GM18499 (cell line): ENCODE data around the gene TMEM179B.

ENCODE experiments used
- ATAC-seq: cut with Tn5 transposase; IDR thresholded peaks from one replicate; pipeline ENCODE4 v1.9.1; 2021; ENCODE audit warnings: moderate number of reproducible peaks; ENCODE audit not compliant: insufficient read depth, unreplicated experiment

The TMEM179B gene

DNA sequence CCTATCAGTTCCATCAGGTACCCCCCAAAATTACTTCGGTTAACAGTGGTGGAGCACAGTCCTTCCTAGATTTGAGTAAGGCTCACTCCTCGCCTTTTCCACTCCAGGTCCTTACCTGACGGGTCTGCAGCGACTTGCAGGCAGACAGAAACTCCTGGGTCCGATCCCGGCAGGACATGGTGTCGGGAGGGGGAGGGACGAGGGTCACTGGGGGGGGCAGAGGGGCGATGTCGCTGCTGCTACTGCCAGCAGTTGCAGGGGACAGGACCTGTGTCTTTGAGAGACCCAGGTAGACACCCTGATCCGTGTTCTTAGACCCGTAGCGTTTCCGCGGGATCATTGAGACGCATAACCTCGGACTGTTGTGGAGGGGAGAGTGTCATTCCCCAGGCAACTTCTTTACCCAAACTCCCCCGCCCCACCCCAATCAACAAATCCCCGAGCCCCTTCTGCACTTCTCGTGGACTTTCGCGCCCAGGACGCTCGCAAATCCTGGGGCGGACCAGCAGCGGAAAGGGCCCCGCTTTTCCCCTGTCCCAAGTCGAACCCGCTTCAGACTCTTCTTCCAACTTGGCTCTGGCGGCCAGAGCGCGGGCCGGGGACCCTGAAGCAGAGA lies 43.8 kb downstream of the TMEM179B start:
- ATAC-seq = peak; percentile 3

DNA sequence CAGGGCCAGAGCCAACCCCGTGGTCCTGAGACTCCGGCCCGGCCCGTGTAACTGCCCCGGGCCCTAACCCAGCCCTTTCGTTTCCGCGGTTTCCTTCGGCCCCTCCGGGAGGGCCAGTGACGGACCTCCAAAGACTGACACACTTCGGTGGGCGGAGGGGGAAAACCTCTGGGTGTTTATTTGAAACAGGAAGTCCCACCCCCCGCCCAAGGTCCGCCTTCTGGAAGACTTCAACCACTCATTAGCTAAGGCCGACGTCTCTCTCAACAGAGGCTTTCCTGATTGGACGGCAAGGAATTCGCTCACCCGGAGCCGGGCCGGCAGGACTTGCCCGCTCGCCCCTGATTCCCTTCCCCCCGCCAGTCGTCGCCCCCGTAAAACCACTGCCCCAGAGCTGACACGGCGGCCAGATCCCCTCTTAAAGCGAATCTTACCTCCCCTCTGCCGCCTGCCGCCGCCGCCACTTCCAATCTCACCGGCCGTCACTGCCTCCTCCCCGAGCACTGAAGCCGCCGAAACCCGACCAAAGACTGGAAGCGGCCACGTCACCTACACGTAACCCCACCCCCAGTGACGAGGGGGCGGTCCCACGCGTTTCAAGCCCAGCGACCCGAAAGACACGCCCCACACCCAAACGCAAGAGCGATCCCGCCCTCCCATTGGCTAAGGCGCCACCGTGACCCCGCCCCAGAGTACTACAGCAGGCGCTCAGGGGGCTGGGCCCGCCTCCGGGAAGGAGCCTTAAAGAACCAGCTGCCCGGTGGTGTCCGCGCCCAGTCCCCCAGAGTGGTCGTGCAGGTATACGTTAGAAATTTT lies 44.5 kb downstream of the TMEM179B start, which contains the start of gene STX5:
TSS of gene STX5 (minus strand) at position 532 of the 816 bp plus-strand sequence. CDS start 808 bp downstream, outside the sequence.
- peak; percentile 56 for ATAC-seq

DNA sequence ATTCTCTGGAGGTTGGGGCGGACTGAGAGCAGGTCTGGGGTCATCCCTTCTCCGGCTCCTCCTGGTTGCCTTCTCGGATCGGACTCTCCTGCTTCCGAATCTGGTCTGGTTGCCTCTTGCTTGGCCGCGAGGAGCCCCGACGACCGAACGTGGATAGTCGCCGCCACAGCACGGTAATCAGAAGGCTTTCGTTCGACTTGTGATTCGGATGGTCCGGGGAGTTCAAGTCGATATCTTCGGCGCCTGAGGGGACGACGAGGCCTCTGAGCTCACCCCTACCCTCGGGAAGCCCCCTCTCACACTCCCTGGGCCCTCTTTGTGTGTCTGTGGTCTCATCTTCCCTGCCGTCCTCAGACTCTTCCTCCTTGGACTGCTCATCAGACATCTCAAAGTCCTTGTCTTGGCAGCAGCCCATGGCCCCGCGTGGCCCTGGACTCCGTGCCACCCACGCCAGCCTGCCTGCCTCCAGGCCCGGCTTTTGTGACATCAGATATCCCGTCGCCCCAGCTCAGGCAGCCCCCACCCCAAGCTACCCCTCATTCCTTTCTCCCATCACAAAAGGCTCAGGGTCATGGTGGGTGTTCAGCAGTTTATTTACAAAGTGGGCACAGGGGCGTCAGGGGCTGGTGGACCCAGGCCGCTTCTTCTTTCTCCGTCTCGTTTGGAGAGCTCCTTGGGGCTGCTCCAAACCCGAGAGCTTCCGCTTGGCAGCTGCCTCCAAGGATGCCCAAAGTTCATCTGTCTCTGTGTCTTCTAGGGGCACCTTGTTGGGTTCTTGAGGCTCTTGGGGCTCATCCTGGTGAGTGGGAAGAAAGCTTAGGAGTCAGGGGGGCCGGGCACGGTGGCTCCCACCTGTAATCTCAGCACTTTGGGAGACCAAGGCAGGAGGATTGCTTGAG lies 45.4 kb downstream of the TMEM179B start, which contains the start of gene TEX54:
TSS of gene TEX54 (minus strand) at position 506 of the 899 bp plus-strand sequence.
- ATAC-seq = no peak

DNA sequence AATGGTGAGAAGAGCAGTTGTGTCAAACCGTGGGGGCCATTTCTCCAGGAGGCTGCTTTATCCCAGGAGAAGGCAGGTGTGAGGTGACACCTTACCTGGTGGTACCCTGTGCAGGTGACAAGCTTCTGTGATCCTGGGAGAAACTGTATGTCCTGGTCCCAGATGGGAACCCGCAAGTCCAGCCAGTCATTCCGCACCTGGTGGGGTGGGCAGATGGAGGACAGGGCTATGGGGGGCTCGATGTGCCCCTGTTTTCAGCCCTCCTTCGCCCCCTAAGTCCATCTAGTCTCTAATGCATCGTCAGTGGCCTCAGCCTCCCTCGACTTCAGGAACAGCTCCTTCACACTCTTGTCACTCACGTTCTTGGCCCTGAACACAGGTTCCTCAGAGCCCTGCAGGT lies 48.1 kb downstream of the TMEM179B start:
- no peak for ATAC-seq

DNA sequence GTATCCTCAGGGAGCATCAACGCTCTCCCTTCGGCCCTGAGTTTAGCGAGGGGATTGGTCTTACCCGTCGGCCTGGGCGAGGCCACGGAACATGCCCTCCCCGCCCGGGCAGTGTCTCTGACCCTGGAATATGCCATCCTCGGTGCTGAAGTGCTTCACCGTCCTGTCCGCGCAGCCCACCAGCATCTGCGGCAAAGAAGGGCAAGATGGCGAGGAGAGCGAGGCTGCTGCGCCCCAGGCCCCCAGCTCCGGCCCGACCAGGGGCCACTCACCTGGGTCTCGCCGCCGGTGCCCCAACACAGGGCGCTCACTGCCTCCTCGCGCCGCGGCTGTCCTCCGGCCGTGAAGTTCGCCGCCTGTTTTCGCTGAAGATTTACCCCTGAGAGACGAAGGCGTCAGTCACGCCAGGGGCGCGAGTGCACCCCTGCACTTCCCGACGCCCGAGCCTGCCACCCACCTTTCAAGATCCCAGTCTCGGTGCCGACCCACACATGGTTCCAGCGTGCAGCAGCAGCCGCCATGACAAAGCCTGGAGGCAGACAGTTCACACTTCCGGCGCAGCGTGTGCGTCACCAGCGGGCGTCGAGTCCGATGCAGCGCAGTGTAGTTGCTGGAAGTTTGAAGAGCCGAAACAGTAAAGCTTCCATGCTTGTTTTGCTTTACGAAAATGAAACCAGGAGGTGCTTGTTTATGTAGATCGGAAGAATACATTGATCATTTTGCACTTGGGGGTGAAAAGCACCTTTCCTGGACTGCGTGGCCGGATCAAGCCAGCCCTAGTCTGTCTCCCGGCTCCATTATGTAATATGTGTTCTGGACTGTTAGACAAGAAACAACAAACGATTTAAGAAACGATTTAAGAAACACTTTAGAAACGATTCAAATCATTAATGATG lies 52.1 kb downstream of the TMEM179B start, which contains the start of gene WDR74:
TSS of gene WDR74 (minus strand) at position 541 of the 896 bp plus-strand sequence. CDS start at position 521, 20 bp downstream.
- ATAC-seq = peak; percentile 34
